ENCODE measurements around the gene ZBTB48.

The ZBTB48 gene

GRCh38 chr1:6554907-6555778 lies 24.7 kb upstream of the ZBTB48 start, which contains the start of gene TAS1R1:
Gene TAS1R1 (plus strand): TSS chr1:6555307. CDS start chr1:6555374, 67 bp downstream.
- TF ChIP-seq GATA3 (IDR thresholded peaks at IDR 0.05; ENCODE audit: low read depth, low read length) (no peak), GATA2 (IDR thresholded peaks at IDR 0.05; ENCODE audit: low read depth, low read length) (no peak)

- TF ChIP-seq GATA3 (IDR thresholded peaks at IDR 0.05; ENCODE audit: low read depth, low read length): no peak
- TF ChIP-seq GATA2 (IDR thresholded peaks at IDR 0.05; ENCODE audit: low read depth, low read length): no peak
These were observed 22.2 kb upstream of the ZBTB48 start for GRCh38 chr1:6557597-6557996.

GRCh38 chr1:6560267-6560666 lies 19.5 kb upstream of the ZBTB48 start:
- no peak for TF ChIP-seq GATA2 (IDR thresholded peaks at IDR 0.05; ENCODE audit: low read depth, low read length)
- TF ChIP-seq GATA3 (IDR thresholded peaks at IDR 0.05; ENCODE audit: low read depth, low read length): no peak

GRCh38 chr1:6569033-6569432 lies 10.8 kb upstream of the ZBTB48 start:
- no peak for TF ChIP-seq GATA2 (IDR thresholded peaks at IDR 0.05; ENCODE audit: low read depth, low read length)
- TF ChIP-seq GATA3 (IDR thresholded peaks at IDR 0.05; ENCODE audit: low read depth, low read length): no peak

GRCh38 chr1:6570100-6570499 lies 9.7 kb upstream of the ZBTB48 start:
- TF ChIP-seq GATA3 (IDR thresholded peaks at IDR 0.05; ENCODE audit: low read depth, low read length): no peak
- TF ChIP-seq GATA2 (IDR thresholded peaks at IDR 0.05; ENCODE audit: low read depth, low read length): no peak

GRCh38 chr1:6570987-6571386 lies 8.8 kb upstream of the ZBTB48 start:
- TF ChIP-seq GATA3 (IDR thresholded peaks at IDR 0.05; ENCODE audit: low read depth, low read length) (no peak), GATA2 (IDR thresholded peaks at IDR 0.05; ENCODE audit: low read depth, low read length) (no peak)

GRCh38 chr1:6572653-6573383 lies 7.0 kb upstream of the ZBTB48 start:
- TF ChIP-seq GATA3 (IDR thresholded peaks at IDR 0.05; ENCODE audit: low read depth, low read length) (no peak), GATA2 (IDR thresholded peaks at IDR 0.05; ENCODE audit: low read depth, low read length) (no peak)

- TF ChIP-seq GATA3 (IDR thresholded peaks at IDR 0.05; ENCODE audit: low read depth, low read length) (no peak), GATA2 (IDR thresholded peaks at IDR 0.05; ENCODE audit: low read depth, low read length) (no peak)
These were observed 5.7 kb upstream of the ZBTB48 start for GRCh38 chr1:6574025-6574620.

GRCh38 chr1:6574818-6575217 lies 5.0 kb upstream of the ZBTB48 start:
- TF ChIP-seq GATA3 (IDR thresholded peaks at IDR 0.05; ENCODE audit: low read depth, low read length): no peak
- TF ChIP-seq GATA2 (IDR thresholded peaks at IDR 0.05; ENCODE audit: low read depth, low read length): no peak

- TF ChIP-seq GATA3 (IDR thresholded peaks at IDR 0.05; ENCODE audit: low read depth, low read length): no peak
- TF ChIP-seq GATA2 (IDR thresholded peaks at IDR 0.05; ENCODE audit: low read depth, low read length): no peak
These were observed 1.8 kb upstream of the ZBTB48 start for GRCh38 chr1:6577831-6578525.

GRCh38 chr1:6578624-6579373 lies 995 bp upstream of the ZBTB48 start:
- TF ChIP-seq GATA3 (IDR thresholded peaks at IDR 0.05; ENCODE audit: low read depth, low read length) (no peak), GATA2 (IDR thresholded peaks at IDR 0.05; ENCODE audit: low read depth, low read length) (no peak)

GRCh38 chr1:6580119-6580592 lies 362 bp downstream of the ZBTB48 start:
- TF ChIP-seq GATA3 (IDR thresholded peaks at IDR 0.05; ENCODE audit: low read depth, low read length) (no peak), GATA2 (IDR thresholded peaks at IDR 0.05; ENCODE audit: low read depth, low read length) (no peak)

All from SH-SY5Y (cell line).